ENCODE measurements around the gene STAC3. TPM values are rescaled to one million over a fixed set of nuclear protein-coding genes. Genes with fewer than 3 reads are reported as not detected.

The STAC3 gene
- total and polyA plus RNA-seq, 10 of the 15 experiments (the other 5 are each of a cell fraction or from before 2014, with no cell fraction given), result 0.49 to 9.9 (median 3.8) TPM

GRCh38 chr12:57226588-57227314 lies 24.2 kb downstream of the STAC3 start (continued):
- no peak for TF ChIP-seq KAT2A (conservative IDR thresholded peaks at IDR 0.05; ENCODE audit: control insufficient read depth, low read depth, low read length)
- TF ChIP-seq CHD2 (IDR thresholded peaks at IDR 0.05; ENCODE audit: borderline replicate concordance, low read depth, low read length), result no peak
- no peak for TF ChIP-seq MAX (IDR thresholded peaks at IDR 0.05; ENCODE audit: low read depth, low read length)
- no peak for TF ChIP-seq NKRF (conservative IDR thresholded peaks at IDR 0.05)
- TF ChIP-seq HDAC2 (IDR thresholded peaks at IDR 0.05), result no peak

GRCh38 chr12:57225680-57226210 lies 25.2 kb downstream of the STAC3 start:
- Histone ChIP-seq H3K9me3 (replicated peaks; ENCODE audit: control insufficient read depth, insufficient read depth, low read length) (no peaks in the 10 kb centered on the region), H3K79me2 (ENCODE audit: control insufficient read depth, insufficient read depth, low read length) (peaks cover 13% of the 10 kb centered on the region), H3K9ac (ENCODE audit: control insufficient read depth, insufficient read depth, low read length) (no peak overlapping the region), H3K27me3 (replicated peaks in 1 of 2; ENCODE audit: control insufficient read depth in 2 of 2, insufficient read depth in 2 of 2, low read length in 1 of 2) (peaks cover 13 to 17% of the 10 kb centered on the region in 2 experiments; a peak in 3 of 4 replicates), H3K4me2 (ENCODE audit: control insufficient read depth, insufficient read depth) (peak overlapping the region; percentile 38; the same call in 1 of the 2 replicates), H3K4me3 (no peak overlapping the region), H3K27ac (ENCODE audit: control insufficient read depth, insufficient read depth) (no peak overlapping the region), H3K4me1 (ENCODE audit: control insufficient read depth, insufficient read depth, low read length) (peaks cover 22% of the 10 kb centered on the region), H3K36me3 (ENCODE audit: control insufficient read depth in 2 of 2, insufficient read depth in 2 of 2, low read length in 1 of 2) (no peaks in the 10 kb centered on the region), H4K20me1 (ENCODE audit: control insufficient read depth, insufficient read depth) (no peaks in the 10 kb centered on the region), H2AFZ (ENCODE audit: control insufficient read depth, low read depth, low read length) (no peak overlapping the region)
- in situ Hi-C loops (cut with MboI), result no loop called here
- POLR2A ChIA-PET, result no interaction called here
- intact Hi-C loops (cut with micrococcal nuclease; ENCODE audit: unreplicated experiment), result no loop called here
- RAD21 ChIA-PET (ENCODE audit: unreplicated experiment), result interaction anchor here (1.9 kb wide), 1 partner anchor 12 kb away, joined by 9 read pairs; no protein-coding TSS in a partner anchor
- BruUV-seq (replicated peaks), result no TSS peak
- FAIRE-seq (no peak), ATAC-seq (no peak), DNase-seq (ENCODE audit: low read depth, low spot score) (no peak)
- SMC1A ChIA-PET (ENCODE audit: uncharacterized antibody, unreplicated experiment), result interaction anchor here (1.0 to 1.3 kb wide), 2 partner anchors 12 to 18 kb away, joined by 3 to 4 read pairs; no protein-coding TSS in a partner anchor
- CTCF ChIA-PET, result interaction anchor here (0.5 to 7.8 kb wide), 5 partner anchors 8 to 229 kb away, joined by 3 to 202 read pairs (median 12); partner anchors contain the start of genes INHBE and NXPH4
- 24% methylated on average over 18 of the region's 18 CpGs for WGBS (ENCODE audit: insufficient coverage, insufficient replicate concordance, low lambda C conversion rate, missing lambda C conversion rate)
- TF ChIP-seq BHLHE40 (IDR thresholded peaks at IDR 0.05; ENCODE audit: borderline replicate concordance in 1 of 2, low read depth in 2 of 2, low read length in 1 of 2) (no peak), ATF2 (IDR thresholded peaks at IDR 0.05; ENCODE audit: low read length) (no peak), E2F4 (IDR thresholded peaks at IDR 0.05; ENCODE audit: low read depth, low read length) (no peak), NFXL1 (IDR thresholded peaks at IDR 0.05; ENCODE audit: borderline replicate concordance) (no peak), RBBP5 (conservative IDR thresholded peaks at IDR 0.05) (no peak), EED (IDR thresholded peaks at IDR 0.05; ENCODE audit: low read depth) (no peak), ESRRA (IDR thresholded peaks at IDR 0.05; ENCODE audit: low read length) (no peak), SMARCA5 (IDR thresholded peaks at IDR 0.05) (no peak), HSF1 (IDR thresholded peaks at IDR 0.05; ENCODE audit: low read depth, low read length) (no peak), NFYB (IDR thresholded peaks at IDR 0.05; ENCODE audit: insufficient read depth, low read depth, low read length) (no peak)

Measured in GM12878 (cell line).